Spleen (tissue), 11 donors: ENCODE results near the gene SECISBP2. TPM values are rescaled to one million over a fixed set of nuclear protein-coding genes. Genes with fewer than 3 reads are reported as not detected.

Experiments
- DNase-seq: peaks from one replicate; pipeline ENCODE4 v3.0.0-alpha.2; 2020
- H3K27ac ChIP-seq, 8 donors: fragments of 200-600 bp; sonication (generic) in 7 of 8; 1 replicate in 4 of 8; 2 replicates in 4 of 8; pipeline versions ENCODE4 v1.5.0 to v1.8.0; 2016 to 2021; ENCODE audit warnings: inconsistent platforms in 4 of 8, mild to moderate bottlenecking in 4 of 8, moderate library complexity in 1 of 8
- H3K27me3 ChIP-seq, 7 donors: fragments of 200-600 bp; sonication (generic) in 6 of 7; replicated peaks in 1 of 7; 1 replicate in 4 of 7; 2 replicates in 3 of 7; pipeline versions ENCODE4 v1.5.0 to v1.8.0; 2016 to 2021; ENCODE audit warnings: inconsistent platforms in 3 of 7, mild to moderate bottlenecking in 1 of 7
- H3K36me3 ChIP-seq, 6 donors: fragments of 200-600 bp; sonication (generic) in 5 of 6; 1 replicate in 4 of 6; 2 replicates in 2 of 6; pipeline versions ENCODE4 v1.5.0 to v1.8.0; 2016 to 2021; ENCODE audit warnings: inconsistent platforms in 2 of 6
- H3K4me1 ChIP-seq, 6 donors: fragments of 200-600 bp; sonication (generic) in 5 of 6; 1 replicate in 3 of 6; 2 replicates in 3 of 6; pipeline versions ENCODE4 v1.5.0 to v1.8.0; 2016 to 2021; ENCODE audit warnings: inconsistent platforms in 3 of 6
- H3K4me3 ChIP-seq, 8 donors: fragments of 200-600 bp; sonication (generic) in 7 of 8; 1 replicate in 4 of 8; 2 replicates in 4 of 8; pipeline versions ENCODE4 v1.5.0 to v1.8.0; 2016 to 2021; ENCODE audit warnings: inconsistent platforms in 4 of 8, mild to moderate bottlenecking in 4 of 8, moderate library complexity in 2 of 8
- H3K9me3 ChIP-seq, 8 donors: fragments of 200-600 bp; sonication (generic) in 7 of 8; 1 replicate in 4 of 8; 2 replicates in 4 of 8; pipeline versions ENCODE4 v1.5.0 to v1.8.0; 2016 to 2021; ENCODE audit warnings: inconsistent platforms in 4 of 8
- POLR2A ChIP-seq, 3 donors: fragments of 450-650 bp; IDR thresholded peaks; one replicate each; pipeline ENCODE4 v1.5.1; 2017; ENCODE audit warnings: antibody characterized with exemption in 3 of 3, mild to moderate bottlenecking in 1 of 3
- POLR2AphosphoS5 ChIP-seq, 3 donors: sonication (generic); formaldehyde crosslinking; IDR thresholded peaks; one replicate each; pipeline ENCODE4 v1.5.1; 2017; ENCODE audit warnings: antibody characterized with exemption in 3 of 3
- WGBS, 5 donors: extraction: QIAGEN DNeasy Blood & Tissue Kit in 3 of 5; methylation state at CpG; one replicate each; pipeline versions ENCODE4 v1.1.5 to v1.1.7; 2013 to 2018; 5-methylcytosine and 5-hydroxymethylcytosine counted together
- intact Hi-C: fragments of 100-400 bp; cut with DNase I; formaldehyde crosslinking; loops from one replicate; pipeline ENCODE4 v1.15.0; 2023; ENCODE audit warnings: low total_unique reads
- polyA plus RNA-seq, 3 donors: library from polyadenylated mRNA; stranded (reverse); fragments of 200-250 nt; gene quantifications; one replicate each; pipeline ENCODE4 v1.2.1, GENCODE V29; 2013
- total RNA-seq, 7 donors: library from RNA; depleted of rRNA in 3 of 7; stranded (reverse); fragments of >200 nt in 3 of 7; fragmentation: NEBNext Ultra II Directional in 4 of 7; extraction: Animal tissue kit (Norgen Biotek cat#: 25700) in 4 of 7; gene quantifications; one replicate each; pipeline versions ENCODE4 v1.1.0 to v1.2.1, GENCODE V29; 2016 to 2021
- TF ChIP-seq, protein P1 (sequence below), 11 experiments: fragments of 200-600 bp in 7 of 11; fragments of 450-650 bp in 4 of 11; sonication (generic) in 4 of 11; IDR thresholded peaks in 8 of 11; conservative IDR thresholded peaks in 3 of 11; 1 replicate in 7 of 11; 2 replicates in 4 of 11; pipeline versions ENCODE4 v1.4.0 to v1.8.0; 2016 to 2021; ENCODE audit warnings: antibody characterized with exemption in 11 of 11, inconsistent platforms in 4 of 11, mild to moderate bottlenecking in 1 of 11
- donor health status: healthy with polysubstance abuse.
- donor health status: DM: no; HTN: no; CAD: no; lungs with moderate emphysema.
- donor health status: DM: no; HTN: no; CAD: no.
- donor health status: Bipolar disorder and iron deficiency.
- donor health status: healthy.
- donor health status: DM: no; HTN: no; CAD: no.
- donor health status: DM: yes; HTN: yes; CAD: no.

Gene SECISBP2
- total and polyA plus RNA-seq, 10 donors, result 20.7 to 117 (median 82.3) TPM

DNA sequence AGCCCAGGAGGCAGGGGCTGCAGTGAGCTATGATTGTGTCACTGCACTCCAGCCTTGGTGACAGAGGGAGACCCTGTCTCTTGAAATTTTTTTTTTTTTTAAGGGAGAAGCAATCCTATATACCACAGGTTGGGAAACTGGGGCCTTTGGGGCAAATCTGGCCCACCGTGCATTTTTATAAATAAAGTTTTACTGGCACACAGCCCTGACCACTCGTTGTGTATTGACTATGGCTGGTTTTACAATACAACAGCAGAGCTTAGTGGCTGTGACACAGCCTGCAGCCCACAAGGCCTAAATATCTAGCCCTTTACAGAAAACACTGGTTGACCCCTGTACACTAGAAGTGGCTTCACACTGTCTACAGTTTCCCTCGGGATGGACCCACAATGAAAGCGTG, 58.0 kb downstream of the SECISBP2 start:
- Histone ChIP-seq H3K4me3 (no peak overlapping the region), H3K36me3 (peaks cover 0 to 54% (median 43%) of the 10 kb centered on the region in 6 donors), H3K27me3 (no peaks in the 10 kb centered on the region), H3K4me1 (peaks cover 13 to 85% (median 34%) of the 10 kb centered on the region in 6 donors), H3K27ac (peak overlapping the region in 6 of 8 donors; percentile 63 to 86 (median 72)), H3K9me3 (no peaks in the 10 kb centered on the region)
- intact Hi-C loops, result no loop called here
- WGBS, 5 donors, result 92 to 97% (median 93%) methylated on average over 4 of the region's 4 CpGs
- DNase-seq, result no peak
- TF ChIP-seq, protein P1, sequence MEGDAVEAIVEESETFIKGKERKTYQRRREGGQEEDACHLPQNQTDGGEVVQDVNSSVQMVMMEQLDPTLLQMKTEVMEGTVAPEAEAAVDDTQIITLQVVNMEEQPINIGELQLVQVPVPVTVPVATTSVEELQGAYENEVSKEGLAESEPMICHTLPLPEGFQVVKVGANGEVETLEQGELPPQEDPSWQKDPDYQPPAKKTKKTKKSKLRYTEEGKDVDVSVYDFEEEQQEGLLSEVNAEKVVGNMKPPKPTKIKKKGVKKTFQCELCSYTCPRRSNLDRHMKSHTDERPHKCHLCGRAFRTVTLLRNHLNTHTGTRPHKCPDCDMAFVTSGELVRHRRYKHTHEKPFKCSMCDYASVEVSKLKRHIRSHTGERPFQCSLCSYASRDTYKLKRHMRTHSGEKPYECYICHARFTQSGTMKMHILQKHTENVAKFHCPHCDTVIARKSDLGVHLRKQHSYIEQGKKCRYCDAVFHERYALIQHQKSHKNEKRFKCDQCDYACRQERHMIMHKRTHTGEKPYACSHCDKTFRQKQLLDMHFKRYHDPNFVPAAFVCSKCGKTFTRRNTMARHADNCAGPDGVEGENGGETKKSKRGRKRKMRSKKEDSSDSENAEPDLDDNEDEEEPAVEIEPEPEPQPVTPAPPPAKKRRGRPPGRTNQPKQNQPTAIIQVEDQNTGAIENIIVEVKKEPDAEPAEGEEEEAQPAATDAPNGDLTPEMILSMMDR (IDR thresholded peaks at IDR 0.05 in 8 of 11, conservative IDR thresholded peaks at IDR 0.05 in 3 of 11), result no peak
- no peak for TF ChIP-seq POLR2AphosphoS5 (IDR thresholded peaks at IDR 0.05)
- no peak for TF ChIP-seq POLR2A (IDR thresholded peaks at IDR 0.05)

DNA sequence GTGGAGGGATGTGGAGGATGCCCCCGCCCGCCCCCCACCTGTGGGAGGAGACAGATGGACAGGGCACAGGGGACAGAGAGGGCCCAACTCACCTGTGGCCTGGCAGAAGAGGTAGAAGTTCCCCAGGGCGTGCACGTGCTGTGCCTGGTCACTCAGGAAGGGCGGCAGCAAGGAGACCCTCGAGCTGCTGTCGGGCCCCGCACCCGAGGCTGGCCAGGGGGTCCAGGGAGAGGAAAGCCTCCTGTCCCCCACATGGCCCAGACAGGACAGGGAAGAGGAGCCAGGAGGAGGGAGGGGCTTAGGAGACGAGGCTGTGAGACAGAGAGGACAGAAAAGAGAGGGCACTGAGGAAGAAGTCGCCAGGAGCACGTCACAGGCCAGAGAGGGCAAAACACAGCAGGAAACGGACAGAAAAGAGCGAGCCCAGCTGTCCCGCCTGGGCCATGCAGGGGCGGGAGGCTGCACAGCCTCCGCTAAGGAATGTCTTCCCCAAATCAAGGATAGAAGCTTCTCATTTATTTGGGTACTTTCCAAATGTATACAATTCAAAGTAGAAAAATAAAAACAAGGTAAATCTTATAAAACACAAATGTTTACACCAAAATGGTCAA, 58.5 kb downstream of the SECISBP2 start:
- H3K36me3 ChIP-seq, result peaks cover 0 to 60% (median 47%) of the 10 kb centered on the region in 6 donors
- TF ChIP-seq POLR2A (IDR thresholded peaks at IDR 0.05) (no peak), POLR2AphosphoS5 (IDR thresholded peaks at IDR 0.05) (peak in 1 of 3 donors; percentile 49)
- H3K27ac ChIP-seq, result peak overlapping the region in 4 of 8 donors; percentile 7 to 86 (median 69)
- 82 to 88% (median 86%) methylated on average over 17 of the region's 17 CpGs for WGBS, 5 donors
- DNase-seq, result no peak
- no peak overlapping the region for H3K4me3 ChIP-seq
- peaks cover 13 to 91% (median 37%) of the 10 kb centered on the region in 6 donors for H3K4me1 ChIP-seq
- no peaks in the 10 kb centered on the region for H3K27me3 ChIP-seq
- H3K9me3 ChIP-seq, result no peaks in the 10 kb centered on the region
- intact Hi-C loops, result no loop called here

DNA sequence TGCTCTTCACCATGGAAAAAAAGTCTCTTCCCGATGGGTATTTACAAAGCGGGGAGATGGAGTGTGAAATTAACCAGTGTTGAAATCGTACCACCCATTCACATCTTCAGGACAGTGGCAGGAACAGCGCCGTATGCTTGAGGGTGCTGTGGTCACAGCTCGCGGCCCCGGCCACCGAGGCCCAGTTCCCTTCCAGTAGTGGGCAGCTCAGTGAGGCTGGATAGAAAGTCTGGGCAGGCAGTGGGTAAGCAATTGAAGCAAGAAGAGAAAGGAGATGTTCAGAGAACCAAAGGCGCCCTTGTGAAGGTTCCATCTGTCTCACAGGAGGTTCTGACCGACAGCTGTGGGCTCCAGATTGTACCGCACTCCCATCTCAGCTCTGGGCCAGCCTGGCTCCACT, 59.1 kb downstream of the SECISBP2 start:
- Histone ChIP-seq H3K27me3 (no peaks in the 10 kb centered on the region), H3K4me1 (peaks cover 13 to 97% (median 40%) of the 10 kb centered on the region in 6 donors), H3K4me3 (no peak overlapping the region), H3K36me3 (peaks cover 2 to 65% (median 53%) of the 10 kb centered on the region in 6 donors), H3K9me3 (no peaks in the 10 kb centered on the region), H3K27ac (peak overlapping the region in 2 of 8 donors; percentile 4 to 86)
- TF ChIP-seq POLR2AphosphoS5 (IDR thresholded peaks at IDR 0.05) (no peak), POLR2A (IDR thresholded peaks at IDR 0.05) (no peak)
- TF ChIP-seq, protein P1 (IDR thresholded peaks at IDR 0.05 in 8 of 11, conservative IDR thresholded peaks at IDR 0.05 in 3 of 11), result no peak
- intact Hi-C loops, result no loop called here
- WGBS, 5 donors, result 73 to 91% (median 82%) methylated on average over 12 of the region's 12 CpGs
- peak; percentile 64 for DNase-seq

DNA sequence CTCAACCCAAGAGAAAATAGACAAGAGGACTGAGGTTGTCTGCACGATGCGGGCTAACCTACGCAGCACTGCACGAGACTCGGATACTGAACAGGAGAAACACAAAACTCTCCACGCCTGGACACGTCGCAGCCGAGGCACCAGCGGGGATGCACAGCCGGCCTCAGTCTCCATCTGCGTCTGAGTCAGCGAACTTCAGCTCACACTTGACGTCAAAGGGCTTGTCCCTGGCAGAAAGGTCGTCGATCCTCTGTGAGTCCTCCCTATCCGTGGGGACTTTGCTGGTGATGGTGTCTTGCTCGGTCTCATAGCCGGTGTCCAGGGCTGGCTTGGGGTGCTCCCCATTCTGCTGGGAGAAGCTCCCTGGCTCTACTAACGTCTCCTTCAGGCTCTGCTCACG, 60.2 kb downstream of the SECISBP2 start:
- H3K27ac ChIP-seq, result peak overlapping the region in 4 of 8 donors; percentile 58 to 87 (median 80)
- H3K36me3 ChIP-seq, result peaks cover 3 to 77% (median 63%) of the 10 kb centered on the region in 6 donors
- 90 to 98% (median 96%) methylated on average over 14 to 21 of the region's 21 CpGs for WGBS, 5 donors
- H3K4me1 ChIP-seq, result peaks cover 13 to 99% (median 41%) of the 10 kb centered on the region in 6 donors
- no peak for TF ChIP-seq POLR2A (IDR thresholded peaks at IDR 0.05)
- TF ChIP-seq, protein P1 (IDR thresholded peaks at IDR 0.05 in 8 of 11, conservative IDR thresholded peaks at IDR 0.05 in 3 of 11), result no peak
- peak in 2 of 3 donors; percentile 3 to 62 for TF ChIP-seq POLR2AphosphoS5 (IDR thresholded peaks at IDR 0.05)
- intact Hi-C loops, result no loop called here
- H3K4me3 ChIP-seq, result no peak overlapping the region
- peak; percentile 74 for DNase-seq
- no peaks in the 10 kb centered on the region for H3K9me3 ChIP-seq
- no peaks in the 10 kb centered on the region for H3K27me3 ChIP-seq
